Central memory CD8-positive, alpha-beta T cell (primary cell): ENCODE data around the gene CHST3.

Experiments used
- ATAC-seq: fragments of 150-1000 bp; cut with Tn5 transposase; replicated peaks from 2 replicates; pipeline ENCODE4 v1.10.0; 2022; ENCODE audit warnings: mild to moderate bottlenecking, moderate FRiP score, moderate number of reproducible peaks; ENCODE audit not compliant: poor library complexity, severe bottlenecking; ENCODE audit errors: extremely low read depth
- DNase-seq, 2 donors: peaks; one replicate each; pipeline ENCODE4 v3.0.0; 2021; ENCODE audit warnings: low spot score in 2 of 2
- H3K27ac Mint-ChIP-seq: one replicate; pipeline ENCODE4 v1.8.0; 2022; ENCODE audit warnings: low read depth, mild to moderate bottlenecking, moderate library complexity, mixed read lengths
- H3K27me3 Mint-ChIP-seq: one replicate; pipeline ENCODE4 v1.8.0; 2022; ENCODE audit warnings: mixed read lengths
- H3K36me3 Mint-ChIP-seq: one replicate; pipeline ENCODE4 v1.8.0; 2022; ENCODE audit warnings: mild to moderate bottlenecking, moderate library complexity, mixed read lengths; ENCODE audit not compliant: insufficient read depth
- H3K4me1 Mint-ChIP-seq: one replicate; pipeline ENCODE4 v1.8.0; 2022; ENCODE audit warnings: mixed read lengths
- H3K4me3 Mint-ChIP-seq: one replicate; pipeline ENCODE4 v1.8.0; 2022; ENCODE audit warnings: mild to moderate bottlenecking, moderate library complexity, mixed read lengths
- H3K9me3 Mint-ChIP-seq: one replicate; pipeline ENCODE4 v1.8.0; 2022; ENCODE audit warnings: mixed read lengths

Gene CHST3

GRCh38 chr10:72007246-72007892 is 43.2 kb downstream of the CHST3 start:
- H3K27me3 Mint-ChIP-seq: no peaks in the 10 kb centered on the region

GRCh38 chr10:72008096-72008981 is 44.1 kb downstream of the CHST3 start:
- Mint-ChIP-seq H3K36me3 (no peaks in the 10 kb centered on the region), H3K27ac (no peak overlapping the region), H3K27me3 (no peaks in the 10 kb centered on the region), H3K4me1 (no peaks in the 10 kb centered on the region), H3K9me3 (no peaks in the 10 kb centered on the region), H3K4me3 (no peak overlapping the region)
- DNase-seq (no peak), ATAC-seq (no peak)

More at GRCh38 chr10:72007246-72007892, 43.2 kb downstream of the CHST3 start:
- ATAC-seq (no peak), DNase-seq (no peak)
- Mint-ChIP-seq H3K36me3 (no peaks in the 10 kb centered on the region), H3K27ac (no peak overlapping the region), H3K9me3 (no peaks in the 10 kb centered on the region), H3K4me1 (no peaks in the 10 kb centered on the region), H3K4me3 (no peak overlapping the region)

GRCh38 chr10:72009051-72009424 is 44.8 kb downstream of the CHST3 start:
- H3K4me3 Mint-ChIP-seq: no peak overlapping the region
- no peaks in the 10 kb centered on the region for H3K27me3 Mint-ChIP-seq
- DNase-seq (no peak), ATAC-seq (no peak)
- H3K4me1 Mint-ChIP-seq: no peaks in the 10 kb centered on the region
- H3K36me3 Mint-ChIP-seq: no peaks in the 10 kb centered on the region
- no peaks in the 10 kb centered on the region for H3K9me3 Mint-ChIP-seq
- H3K27ac Mint-ChIP-seq: no peak overlapping the region

GRCh38 chr10:72009425-72010081 is 45.4 kb downstream of the CHST3 start:
- H3K4me3 Mint-ChIP-seq: no peak overlapping the region
- H3K4me1 Mint-ChIP-seq: no peaks in the 10 kb centered on the region
- no peaks in the 10 kb centered on the region for H3K9me3 Mint-ChIP-seq
- H3K36me3 Mint-ChIP-seq: no peaks in the 10 kb centered on the region
- DNase-seq (no peak), ATAC-seq (no peak)
- no peaks in the 10 kb centered on the region for H3K27me3 Mint-ChIP-seq
- no peak overlapping the region for H3K27ac Mint-ChIP-seq

- DNase-seq: no peak
- ATAC-seq: no peak
- Mint-ChIP-seq H3K27ac (no peak overlapping the region), H3K36me3 (no peaks in the 10 kb centered on the region), H3K27me3 (no peaks in the 10 kb centered on the region), H3K4me3 (no peak overlapping the region), H3K9me3 (no peaks in the 10 kb centered on the region), H3K4me1 (no peaks in the 10 kb centered on the region)
Measured at GRCh38 chr10:72010234-72010973, 46.2 kb downstream of the CHST3 start.

GRCh38 chr10:72011016-72011415 is 46.8 kb downstream of the CHST3 start:
- DNase-seq (no peak), ATAC-seq (no peak)
- no peaks in the 10 kb centered on the region for H3K4me1 Mint-ChIP-seq
- H3K36me3 Mint-ChIP-seq: no peaks in the 10 kb centered on the region
- no peak overlapping the region for H3K27ac Mint-ChIP-seq
- H3K4me3 Mint-ChIP-seq: no peak overlapping the region
- H3K27me3 Mint-ChIP-seq: no peaks in the 10 kb centered on the region
- no peaks in the 10 kb centered on the region for H3K9me3 Mint-ChIP-seq

GRCh38 chr10:72011468-72011867 is 47.3 kb downstream of the CHST3 start:
- no peak overlapping the region for H3K4me3 Mint-ChIP-seq
- no peaks in the 10 kb centered on the region for H3K4me1 Mint-ChIP-seq
- no peak overlapping the region for H3K27ac Mint-ChIP-seq
- no peaks in the 10 kb centered on the region for H3K27me3 Mint-ChIP-seq
- no peaks in the 10 kb centered on the region for H3K9me3 Mint-ChIP-seq
- H3K36me3 Mint-ChIP-seq: no peaks in the 10 kb centered on the region
- ATAC-seq (no peak), DNase-seq (no peak)

GRCh38 chr10:72011976-72012512 is 47.8 kb downstream of the CHST3 start:
- Mint-ChIP-seq H3K27ac (no peak overlapping the region), H3K4me3 (no peak overlapping the region), H3K4me1 (no peaks in the 10 kb centered on the region)

GRCh38 chr10:72012796-72013195 is 48.6 kb downstream of the CHST3 start:
- ATAC-seq (no peak), DNase-seq (no peak)
- no peak overlapping the region for H3K4me3 Mint-ChIP-seq
- no peaks in the 10 kb centered on the region for H3K36me3 Mint-ChIP-seq
- no peaks in the 10 kb centered on the region for H3K4me1 Mint-ChIP-seq
- H3K9me3 Mint-ChIP-seq: no peaks in the 10 kb centered on the region
- H3K27me3 Mint-ChIP-seq: peaks cover 3% of the 10 kb centered on the region
- H3K27ac Mint-ChIP-seq: no peak overlapping the region

More at GRCh38 chr10:72011976-72012512, 47.8 kb downstream of the CHST3 start:
- no peaks in the 10 kb centered on the region for H3K27me3 Mint-ChIP-seq
- ATAC-seq: no peak
- H3K36me3 Mint-ChIP-seq: no peaks in the 10 kb centered on the region
- no peaks in the 10 kb centered on the region for H3K9me3 Mint-ChIP-seq
- DNase-seq: no peak

GRCh38 chr10:72013202-72013945 is 49.2 kb downstream of the CHST3 start:
- H3K36me3 Mint-ChIP-seq: no peaks in the 10 kb centered on the region
- no peak overlapping the region for H3K4me3 Mint-ChIP-seq
- ATAC-seq: no peak
- H3K4me1 Mint-ChIP-seq: no peaks in the 10 kb centered on the region
- peaks cover 9% of the 10 kb centered on the region for H3K27me3 Mint-ChIP-seq
- no peaks in the 10 kb centered on the region for H3K9me3 Mint-ChIP-seq
- DNase-seq: no peak
- H3K27ac Mint-ChIP-seq: no peak overlapping the region

- Mint-ChIP-seq H3K36me3 (no peaks in the 10 kb centered on the region), H3K27ac (no peak overlapping the region), H3K4me3 (no peak overlapping the region), H3K27me3 (peaks cover 13% of the 10 kb centered on the region), H3K9me3 (no peaks in the 10 kb centered on the region), H3K4me1 (no peaks in the 10 kb centered on the region)
- ATAC-seq: no peak
- DNase-seq: no peak
Measured at GRCh38 chr10:72014197-72014596, 50.0 kb downstream of the CHST3 start.
